GM21360 (cell line): ENCODE measurements around the gene DDX42.

Experiments used
- ATAC-seq: cut with Tn5 transposase; IDR thresholded peaks from one replicate; pipeline ENCODE4 v1.9.1; 2021; ENCODE audit warnings: mild to moderate bottlenecking, moderate library complexity; ENCODE audit not compliant: unreplicated experiment

Gene DDX42

DNA sequence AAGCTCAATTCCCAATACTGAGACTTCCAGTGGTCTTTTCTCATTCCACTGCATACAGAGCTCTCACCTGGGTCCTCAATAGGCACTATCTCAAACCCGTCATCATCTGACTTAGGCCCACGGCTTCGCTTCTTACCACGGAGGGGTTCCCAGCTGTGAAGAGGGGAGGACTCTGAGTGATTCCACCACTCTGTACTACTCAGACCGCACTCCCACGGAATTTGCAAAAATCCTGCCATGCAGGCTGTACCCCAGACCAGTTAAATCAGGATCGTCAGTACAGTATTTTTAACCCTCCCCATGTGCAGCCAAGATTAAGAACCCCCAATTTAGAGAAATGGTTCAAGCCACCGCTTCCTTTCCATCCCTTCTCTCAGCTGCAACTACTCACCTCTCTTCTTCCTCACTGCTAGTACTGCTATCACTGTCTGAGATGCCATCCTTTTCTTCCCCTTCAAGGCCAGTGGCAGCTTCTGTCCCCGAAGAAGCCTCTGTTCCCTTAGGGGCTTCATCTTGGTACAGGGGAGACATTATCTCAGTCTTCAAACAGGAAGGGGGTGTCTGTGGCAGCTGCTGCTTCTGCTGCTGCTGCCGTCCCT lies 47.1 kb downstream of the DDX42 start:
- ATAC-seq = no peak

DNA sequence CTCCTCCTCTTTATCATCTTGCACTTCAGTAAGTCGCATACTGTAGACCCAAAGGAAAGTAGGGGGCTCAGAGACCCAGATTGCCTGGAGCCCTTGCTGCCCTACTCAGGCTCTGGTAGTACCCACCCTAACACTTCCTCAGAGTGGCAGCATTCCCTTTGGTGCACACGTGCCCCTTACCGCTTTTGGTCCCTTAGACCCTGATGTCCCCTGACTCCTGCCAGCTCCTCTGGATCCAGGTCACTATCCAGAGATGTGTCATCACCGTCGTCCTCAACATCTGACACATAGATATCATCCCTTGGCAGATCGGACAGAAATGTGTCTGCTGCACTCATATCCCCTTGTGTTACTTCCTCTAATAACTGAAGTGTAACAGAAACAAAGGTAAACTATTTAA lies 47.8 kb downstream of the DDX42 start:
- ATAC-seq = no peak

DNA sequence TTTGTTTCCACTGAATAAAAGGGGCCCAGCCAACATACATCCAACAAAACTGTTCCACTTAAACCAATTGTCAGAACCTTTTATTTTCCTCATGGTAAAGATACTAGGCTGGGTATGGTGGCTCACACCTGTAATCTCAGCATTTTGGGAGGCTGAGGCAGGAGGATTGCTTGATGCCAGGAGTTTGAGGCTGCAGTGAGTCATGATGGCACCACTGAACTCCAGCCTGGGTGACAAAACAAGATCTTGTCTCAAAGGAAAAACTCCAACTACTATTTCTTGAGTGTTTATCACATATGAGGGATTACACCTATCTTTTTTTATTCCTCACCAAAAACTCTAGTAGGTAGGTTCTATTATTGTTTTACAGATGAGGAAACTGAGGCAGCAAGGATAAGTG lies 48.6 kb downstream of the DDX42 start:
- no peak for ATAC-seq

DNA sequence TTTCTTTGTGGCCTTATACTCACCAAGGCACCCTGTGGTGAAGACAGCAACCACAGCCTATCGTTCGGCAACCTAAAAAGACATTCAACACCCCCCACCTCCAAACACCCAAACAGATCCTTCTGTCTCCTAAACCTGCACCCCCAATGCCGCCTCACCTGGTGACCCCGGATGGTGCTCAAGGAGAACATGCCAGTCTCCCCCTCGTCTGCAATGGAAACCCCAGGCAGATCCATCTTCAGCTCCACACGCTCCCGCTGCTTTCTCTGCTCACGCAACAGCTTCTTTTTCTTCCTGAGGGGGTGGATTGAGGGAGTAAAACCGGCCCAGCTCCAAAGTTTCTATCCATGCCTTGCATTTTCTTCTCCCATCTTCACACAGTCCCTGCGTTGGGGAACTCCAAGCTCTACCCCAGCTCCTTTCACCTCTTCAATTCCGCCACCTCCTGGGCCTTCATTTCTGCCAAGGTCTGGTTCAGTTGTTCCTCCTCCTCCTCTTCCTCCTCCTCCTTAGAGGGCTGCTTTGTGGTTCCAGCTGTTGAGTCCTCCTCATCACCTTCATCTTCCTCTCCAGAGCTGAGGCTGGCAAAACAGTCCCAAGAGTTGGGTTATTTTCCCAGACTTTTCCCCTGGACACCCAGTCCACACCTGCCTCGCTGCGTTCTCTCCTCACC lies 49.8 kb downstream of the DDX42 start:
- no peak for ATAC-seq

DNA sequence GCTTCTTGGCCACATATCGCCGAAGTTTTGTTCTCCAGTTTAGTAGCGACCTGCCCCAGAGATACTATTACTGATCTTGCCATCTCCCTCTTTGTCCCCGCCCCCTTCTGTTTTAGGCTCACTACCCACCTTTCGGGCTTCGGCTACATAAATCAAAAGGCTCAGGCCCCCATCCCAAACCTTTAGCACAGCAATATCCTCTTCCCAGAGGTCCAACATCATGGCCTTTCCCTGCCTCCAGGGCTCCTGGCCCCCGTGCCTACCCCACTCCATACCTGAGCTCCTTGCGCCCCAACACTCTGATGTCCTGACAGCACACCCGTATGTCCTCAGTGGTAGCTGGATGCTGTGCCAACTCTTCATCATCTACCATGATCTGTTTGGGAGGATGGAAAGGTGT lies 50.4 kb downstream of the DDX42 start:
- ATAC-seq = no peak

DNA sequence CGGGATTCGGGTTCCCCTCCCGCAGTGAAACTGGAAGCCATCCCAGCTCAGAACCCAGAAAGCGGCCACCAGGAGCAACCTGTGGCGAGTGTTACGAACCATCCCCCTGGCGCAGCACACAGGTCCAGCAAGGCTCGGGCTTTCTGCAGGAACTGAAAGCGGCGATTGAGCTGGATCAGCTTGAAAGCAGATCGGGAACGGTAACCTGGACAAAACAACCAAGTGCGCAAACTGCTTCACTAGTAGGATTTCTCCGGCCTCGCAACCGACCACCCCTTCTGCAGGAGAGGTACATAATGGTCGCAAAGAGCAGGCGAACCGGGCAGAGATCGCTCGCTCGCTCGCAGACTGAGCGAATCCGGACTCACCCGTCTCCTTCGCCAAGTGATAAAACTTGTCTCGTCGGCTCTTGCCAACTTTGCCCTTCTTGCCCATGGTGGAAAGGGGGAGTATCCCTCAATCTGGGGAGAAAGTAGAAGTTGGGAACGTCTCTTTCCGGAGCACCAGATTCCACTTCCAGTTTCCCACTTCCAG lies 52.6 kb downstream of the DDX42 start:
- no peak for ATAC-seq

DNA sequence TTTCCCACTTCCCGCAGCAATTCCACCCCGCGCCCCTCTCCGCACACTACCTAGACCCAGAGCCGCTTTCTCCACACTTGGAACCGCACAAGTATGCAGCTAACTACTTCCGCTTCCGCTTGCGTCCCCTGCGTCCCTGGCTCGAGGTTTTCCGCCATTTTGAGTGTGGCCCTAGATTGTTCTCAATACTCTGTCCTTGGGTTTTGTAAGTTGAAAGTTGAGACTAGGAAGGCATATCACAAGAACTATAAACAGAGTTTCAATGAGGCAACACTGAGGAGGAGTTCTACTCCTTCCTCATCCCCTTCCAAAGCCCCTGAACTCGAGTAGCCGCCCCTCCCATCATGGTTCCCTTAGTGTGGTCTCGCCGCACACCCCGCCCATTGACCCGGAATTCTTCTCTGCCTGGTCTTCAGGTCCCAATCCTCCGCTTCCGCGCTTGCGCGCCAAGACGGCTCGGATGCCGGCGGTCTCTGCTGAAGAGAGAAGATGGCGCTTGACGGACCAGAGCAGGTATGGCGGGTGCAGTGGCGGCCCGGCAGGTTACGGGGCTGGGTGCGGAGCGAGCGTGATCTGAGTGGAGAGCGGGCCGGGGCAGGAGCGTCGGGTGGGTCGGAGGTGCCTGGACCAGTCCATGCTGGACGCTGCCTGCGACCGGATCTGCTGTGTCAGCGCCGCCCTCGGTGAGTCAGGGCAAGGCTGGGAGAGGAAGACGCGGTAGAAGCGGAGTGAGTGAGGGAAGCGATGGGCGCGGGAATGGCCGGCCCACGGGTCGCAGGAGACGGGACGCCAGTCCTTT lies 53.2 kb downstream of the DDX42 start, which contains the start of the genes FTSJ3 and PSMC5:
Gene FTSJ3, minus strand, starts transcription at position 662 of the 799 bp plus-strand sequence. CDS start 761 bp downstream, outside the sequence.
Gene PSMC5, plus strand, starts transcription at position 430 of the 799 bp plus-strand sequence. Its CDS starts 60 bp downstream, at position 490.
- peak; percentile 77 for ATAC-seq

DNA sequence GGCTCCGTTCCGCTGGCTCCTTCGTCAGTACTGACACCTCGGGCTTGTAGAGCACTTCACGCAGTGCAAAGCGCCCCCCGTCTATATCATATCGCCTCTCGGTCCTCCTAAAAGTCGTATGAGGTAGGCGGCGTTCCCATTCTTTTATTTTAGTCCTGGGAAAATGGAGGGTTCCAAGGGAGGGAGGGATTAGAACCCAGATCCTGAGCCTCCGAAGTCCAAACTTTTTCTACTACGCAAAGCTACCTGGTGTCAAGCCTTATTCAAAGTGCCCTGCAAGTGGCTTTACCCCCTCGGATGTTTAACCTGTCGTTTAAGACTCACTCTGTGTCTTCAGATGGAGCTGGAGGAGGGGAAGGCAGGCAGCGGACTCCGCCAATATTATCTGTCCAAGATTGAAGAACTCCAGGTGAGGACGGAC lies 53.8 kb downstream of the DDX42 start:
- ATAC-seq = no peak

DNA sequence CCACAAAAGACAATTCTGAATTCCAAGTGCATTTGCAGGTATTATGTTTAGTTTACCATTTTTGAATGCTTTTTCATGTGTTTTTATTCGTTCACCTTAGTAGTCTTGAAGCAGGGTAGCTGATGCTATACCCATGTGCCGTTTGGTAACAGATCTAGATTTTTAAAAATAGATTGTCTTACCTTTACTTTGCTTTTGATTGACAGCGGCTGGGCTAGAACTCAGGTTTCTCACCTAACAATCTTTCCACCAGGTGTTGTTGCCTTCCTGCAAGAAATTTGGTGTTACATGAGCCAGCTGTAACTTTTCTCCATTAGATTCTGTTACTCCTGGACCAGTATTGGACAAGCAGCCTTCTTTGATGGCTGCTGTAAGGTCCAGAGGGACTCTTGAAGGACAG lies 55.0 kb downstream of the DDX42 start:
- no peak for ATAC-seq

DNA sequence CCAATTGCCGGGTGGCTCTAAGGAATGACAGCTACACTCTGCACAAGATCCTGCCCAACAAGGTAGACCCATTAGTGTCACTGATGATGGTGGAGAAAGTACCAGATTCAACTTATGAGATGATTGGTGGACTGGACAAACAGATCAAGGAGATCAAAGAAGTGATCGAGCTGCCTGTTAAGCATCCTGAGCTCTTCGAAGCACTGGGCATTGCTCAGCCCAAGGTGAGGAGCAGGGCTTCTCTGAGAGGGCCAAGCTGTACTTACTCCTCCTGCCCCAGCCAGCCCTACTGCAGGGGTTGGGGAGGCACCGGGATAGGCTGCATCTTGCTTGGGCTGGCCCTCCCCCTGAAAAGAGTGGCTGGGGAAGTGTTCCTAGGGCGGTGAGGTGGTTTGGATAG lies 56.3 kb downstream of the DDX42 start:
- no peak for ATAC-seq

DNA sequence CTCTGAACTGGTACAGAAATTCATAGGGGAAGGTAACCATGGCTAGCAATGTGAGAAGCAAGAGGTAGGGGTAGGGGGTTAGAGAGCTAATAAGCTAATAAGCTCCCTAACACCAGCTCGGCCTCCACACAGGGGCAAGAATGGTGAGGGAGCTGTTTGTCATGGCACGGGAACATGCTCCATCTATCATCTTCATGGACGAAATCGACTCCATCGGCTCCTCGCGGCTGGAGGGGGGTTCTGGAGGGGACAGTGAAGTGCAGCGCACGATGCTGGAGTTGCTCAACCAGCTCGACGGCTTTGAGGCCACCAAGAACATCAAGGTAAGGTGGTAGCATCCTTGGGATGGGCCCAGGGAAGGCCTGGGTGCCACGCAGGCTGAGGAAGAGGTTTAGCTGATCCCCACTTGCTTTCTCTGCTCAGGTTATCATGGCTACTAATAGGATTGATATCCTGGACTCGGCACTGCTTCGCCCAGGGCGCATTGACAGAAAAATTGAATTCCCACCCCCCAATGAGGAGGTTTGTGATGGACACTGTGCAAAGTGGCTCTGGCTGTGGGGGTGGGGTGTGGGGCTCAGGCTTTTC lies 57.0 kb downstream of the DDX42 start:
- no peak for ATAC-seq

DNA sequence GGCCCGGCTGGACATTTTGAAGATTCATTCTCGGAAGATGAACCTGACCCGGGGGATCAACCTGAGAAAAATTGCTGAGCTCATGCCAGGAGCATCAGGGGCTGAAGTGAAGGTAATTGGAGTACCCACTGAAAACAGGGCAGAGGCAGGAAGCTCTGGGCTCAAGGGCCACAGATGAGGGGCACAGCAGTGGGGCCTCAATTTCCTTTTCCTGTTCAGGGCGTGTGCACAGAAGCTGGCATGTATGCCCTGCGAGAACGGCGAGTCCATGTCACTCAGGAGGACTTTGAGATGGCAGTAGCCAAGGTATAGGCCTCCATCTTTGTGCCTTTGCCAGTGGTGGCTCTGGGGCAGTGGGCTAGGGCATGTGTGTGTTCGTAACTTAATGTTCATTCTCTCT lies 57.5 kb downstream of the DDX42 start:
- no peak for ATAC-seq

DNA sequence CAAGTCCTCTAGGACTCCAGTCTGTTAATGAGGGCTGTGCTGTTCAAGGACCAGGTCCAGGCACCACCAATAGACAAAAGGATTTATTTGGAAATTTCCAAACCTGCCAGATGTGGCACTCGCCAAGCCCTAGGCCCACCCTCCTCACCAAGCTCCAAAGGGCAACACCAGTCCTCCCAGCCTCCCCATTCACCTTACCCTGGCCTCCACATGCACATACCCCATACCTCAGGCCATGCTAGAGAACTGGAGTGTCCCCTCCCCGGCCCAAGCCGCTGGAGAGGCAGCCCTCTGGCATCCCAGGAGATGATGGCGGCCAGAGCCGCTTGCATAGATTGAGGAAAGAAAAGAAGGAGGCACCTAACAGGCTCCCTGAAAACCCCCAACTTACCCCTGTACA lies 58.0 kb downstream of the DDX42 start:
- ATAC-seq = no peak

DNA sequence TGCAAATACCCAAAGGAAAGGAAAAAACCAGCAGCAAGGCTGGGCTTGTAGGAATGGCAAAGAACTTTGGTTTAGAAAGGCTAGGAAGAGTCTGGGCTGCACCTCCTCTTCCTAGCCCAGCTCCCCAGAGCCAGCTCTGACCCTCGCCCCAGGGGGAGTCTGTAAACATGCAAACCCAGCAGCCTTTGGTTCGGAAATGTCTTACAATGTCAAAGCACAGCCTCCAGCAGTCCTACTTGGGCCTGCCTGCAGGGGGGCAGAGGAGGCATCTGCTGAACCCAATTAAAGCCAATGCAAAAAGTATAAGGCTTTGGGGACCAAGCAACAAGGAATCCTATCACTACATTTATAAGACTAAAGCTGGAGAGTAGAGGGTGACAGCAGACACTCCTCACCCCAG lies 58.5 kb downstream of the DDX42 start:
- ATAC-seq = no peak

DNA sequence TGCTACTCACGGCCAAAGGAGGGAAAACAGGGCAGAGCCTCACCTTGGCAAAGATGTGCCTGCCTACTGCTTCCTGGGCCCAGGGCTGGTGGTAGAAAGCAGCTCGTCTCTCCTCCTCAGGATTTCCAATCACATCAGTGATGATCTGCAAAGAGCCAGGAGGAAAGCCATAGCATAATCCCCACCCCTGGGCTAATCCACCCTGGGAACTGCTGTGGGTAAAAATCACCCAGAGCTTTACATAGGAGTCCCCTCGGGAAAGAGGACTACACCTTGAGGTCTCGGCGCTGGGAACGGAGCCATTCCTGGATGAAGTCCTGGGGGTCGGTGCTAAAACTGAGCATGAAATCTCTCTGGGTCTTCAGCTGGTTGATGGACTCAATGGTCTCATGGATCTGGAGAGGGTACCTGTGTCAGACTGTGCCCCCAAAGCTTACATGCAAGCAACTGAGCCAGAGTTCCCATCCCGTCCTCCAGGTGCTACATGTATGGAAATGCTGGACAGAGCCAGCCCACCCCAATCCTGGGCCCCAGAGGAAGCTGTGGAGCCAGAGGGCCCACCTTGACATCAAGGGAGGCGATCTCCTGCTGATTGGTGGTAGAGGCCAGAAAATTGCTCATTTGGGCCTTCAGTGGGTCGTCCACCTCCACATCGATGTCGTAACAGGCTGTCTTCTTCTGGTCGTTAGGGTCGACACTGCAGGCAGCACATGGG lies 59.2 kb downstream of the DDX42 start:
- no peak for ATAC-seq

DNA sequence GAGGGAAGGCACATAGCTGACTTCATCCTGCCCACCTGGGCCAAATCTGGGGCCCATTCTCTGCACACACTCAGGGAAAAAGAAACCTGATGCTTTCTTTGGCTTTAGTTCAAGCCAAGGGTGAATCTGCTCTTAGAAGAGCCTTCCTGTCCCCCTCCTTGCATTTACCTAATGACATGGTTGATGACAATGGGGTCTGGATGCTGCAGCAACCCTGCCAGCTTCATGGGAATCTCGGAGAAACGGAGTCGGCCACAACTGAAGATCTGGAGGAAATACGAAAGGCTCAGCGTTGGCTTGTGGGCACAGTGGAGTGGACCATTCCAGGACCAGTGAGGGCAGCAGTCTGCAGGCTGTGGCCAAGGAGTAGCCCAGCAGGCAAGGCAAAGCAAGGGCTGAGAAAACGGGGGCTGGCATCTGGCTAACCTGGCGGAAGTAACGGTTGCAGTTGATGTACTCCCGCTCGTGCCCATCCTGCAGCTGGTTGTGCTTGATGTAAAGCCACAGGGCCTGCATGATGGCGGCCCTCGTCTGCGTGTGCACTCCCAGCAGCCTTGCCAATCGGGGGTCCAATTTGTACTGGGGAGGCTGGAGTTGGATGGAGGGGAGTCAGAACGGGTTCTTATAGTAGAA lies 59.9 kb downstream of the DDX42 start:
- no peak for ATAC-seq

DNA sequence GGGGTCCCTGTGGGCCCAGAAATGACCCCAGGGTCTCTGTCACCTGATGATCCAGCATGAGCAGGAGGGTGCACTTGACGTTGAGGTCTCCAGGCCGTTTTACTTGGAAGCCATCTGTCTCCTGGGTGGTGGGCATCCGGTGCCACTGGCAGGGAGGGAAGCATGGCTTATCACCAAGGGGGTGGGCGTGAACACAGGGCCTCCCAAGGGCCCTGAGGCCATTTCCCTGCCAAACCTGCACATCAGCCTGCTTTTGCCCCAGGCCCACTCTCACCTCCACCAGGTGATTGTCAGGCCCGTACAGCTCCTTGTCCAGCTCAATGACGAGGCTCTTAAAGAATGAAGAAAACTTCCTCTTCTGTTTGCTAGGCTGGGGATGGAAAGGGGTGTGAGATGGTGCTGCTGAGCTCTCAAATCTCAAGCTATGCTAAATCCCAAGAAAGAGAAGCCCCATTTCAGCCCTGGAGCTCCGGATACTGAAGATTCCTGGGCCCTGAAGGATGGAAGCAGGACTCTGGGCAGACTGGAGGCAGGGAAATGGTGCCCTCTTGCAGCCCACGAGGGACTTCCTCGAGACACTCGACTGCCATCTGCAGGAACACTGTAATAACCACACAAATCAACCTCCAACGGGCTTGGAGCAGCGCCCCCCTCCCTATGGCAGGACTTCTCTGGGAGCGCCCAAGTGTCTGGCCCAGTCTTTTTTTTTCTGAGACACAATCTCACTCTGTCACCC lies 60.6 kb downstream of the DDX42 start:
- no peak for ATAC-seq

DNA sequence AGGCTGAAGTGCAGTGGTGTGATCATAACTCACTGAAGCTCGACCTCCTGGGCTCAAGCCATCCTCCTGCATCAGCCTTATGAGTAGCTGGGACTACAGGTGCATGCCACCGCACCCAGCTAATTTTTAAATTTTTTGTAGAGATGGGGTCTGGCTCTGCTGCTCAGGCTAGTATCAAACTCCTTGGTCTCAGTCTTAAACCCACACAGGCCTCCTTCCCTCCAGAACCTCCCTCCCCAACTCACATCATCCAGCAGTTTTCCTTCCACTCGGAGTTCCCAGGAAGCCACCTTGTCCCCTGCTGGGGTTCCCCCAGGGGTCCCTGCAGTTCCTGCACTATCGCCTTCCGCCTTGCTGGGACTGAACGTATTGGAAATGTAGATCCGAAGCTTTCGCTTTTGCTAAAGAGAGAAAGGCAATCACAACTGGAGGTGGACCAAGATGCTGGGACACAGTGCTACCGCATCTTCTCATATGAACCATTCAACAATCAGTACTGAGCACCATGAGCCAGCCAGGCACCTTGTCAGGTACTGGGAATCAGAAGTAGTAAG lies 61.3 kb downstream of the DDX42 start:
- no peak for ATAC-seq

DNA sequence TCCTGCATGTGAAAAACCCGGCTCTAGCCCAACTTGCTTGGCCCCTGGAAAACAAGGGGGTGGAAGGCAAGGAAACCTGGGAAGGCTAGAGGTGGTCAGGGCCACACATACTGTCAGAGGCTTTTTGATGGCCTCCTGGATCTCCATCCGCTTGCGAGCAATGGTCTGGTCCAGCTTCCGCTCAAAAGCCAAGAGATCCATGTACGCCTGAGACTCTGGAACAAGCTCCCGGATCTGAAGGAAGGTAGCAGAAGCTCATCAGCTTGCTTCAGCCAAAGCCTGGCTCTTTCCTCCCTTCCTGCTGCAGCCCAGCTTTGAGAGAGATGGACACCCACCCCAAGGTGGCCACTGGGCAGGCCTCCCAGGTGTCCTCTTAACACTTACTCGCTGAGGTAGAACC lies 62.8 kb downstream of the DDX42 start:
- no peak for ATAC-seq
